H9 (cell line): Measurements from ENCODE around the gene LECT2. TPM values are rescaled to one million over a fixed set of nuclear protein-coding genes. Genes with fewer than 3 reads are reported as not detected.

Source experiments
- DNase-seq: peaks from one replicate; pipeline ENCODE4 v3.0.0-alpha.2; 2017
- H2AFZ ChIP-seq: one replicate; pipeline ENCODE4 v1.6.1; 2013; ENCODE audit warnings: mild to moderate bottlenecking, low read length, control low read depth, moderate library complexity
- H2AK5ac ChIP-seq: 2 replicates; pipeline ENCODE4 v1.6.1; 2013; ENCODE audit warnings: low read length, control low read depth, mixed read lengths; ENCODE audit not compliant: insufficient read length
- H2BK120ac ChIP-seq: one replicate; pipeline ENCODE4 v1.6.1; 2013; ENCODE audit warnings: low read depth, mild to moderate bottlenecking, low read length, control low read depth, inconsistent platforms; ENCODE audit not compliant: poor library complexity, severe bottlenecking
- H2BK12ac ChIP-seq: 2 replicates; pipeline ENCODE4 v1.6.1; 2013; ENCODE audit warnings: low read length, control low read depth, mixed read lengths, low read depth; ENCODE audit not compliant: insufficient read length
- H2BK15ac ChIP-seq: 2 replicates; pipeline ENCODE4 v1.6.1; 2013; ENCODE audit warnings: low read depth, low read length, control low read depth
- H2BK20ac ChIP-seq: one replicate; pipeline ENCODE4 v1.6.1; 2013; ENCODE audit warnings: low read depth, mild to moderate bottlenecking, low read length, control low read depth, inconsistent platforms; ENCODE audit not compliant: poor library complexity, severe bottlenecking
- H2BK5ac ChIP-seq: 2 replicates; pipeline ENCODE4 v1.6.1; 2013; ENCODE audit warnings: low read length, control low read depth, mixed read lengths; ENCODE audit not compliant: insufficient read length
- H3K14ac ChIP-seq: 2 replicates; pipeline ENCODE4 v1.6.1; 2013; ENCODE audit warnings: low read length, control low read depth; ENCODE audit not compliant: insufficient read depth
- H3K18ac ChIP-seq: 2 replicates; pipeline ENCODE4 v1.6.1; 2013; ENCODE audit warnings: low read depth, mild to moderate bottlenecking, mixed read lengths, low read length, control low read depth; ENCODE audit not compliant: insufficient read length
- H3K23ac ChIP-seq: 2 replicates; pipeline ENCODE4 v1.6.1; 2013; ENCODE audit warnings: low read length, control low read depth, mixed read lengths, low read depth; ENCODE audit not compliant: insufficient read length
- H3K23me2 ChIP-seq: 2 replicates; pipeline ENCODE4 v1.6.1; 2013; ENCODE audit warnings: low read depth, mild to moderate bottlenecking, mixed read lengths, low read length, control low read depth; ENCODE audit not compliant: insufficient read length, poor library complexity, severe bottlenecking
- H3K27ac ChIP-seq: 2 replicates; pipeline ENCODE4 v1.5.1; 2013; ENCODE audit warnings: low read length, control low read depth, mixed read lengths, low read depth; ENCODE audit not compliant: insufficient read length
- H3K27me3 ChIP-seq: 2 replicates; pipeline ENCODE4 v1.6.1; 2013; ENCODE audit warnings: low read length, control low read depth, inconsistent platforms; ENCODE audit not compliant: insufficient read depth
- H3K4ac ChIP-seq: 2 replicates; pipeline ENCODE4 v1.6.1; 2013; ENCODE audit warnings: low read depth, mild to moderate bottlenecking, control low read depth, inconsistent platforms, low read length, moderate library complexity
- H3K4me1 ChIP-seq: 2 replicates; pipeline ENCODE4 v1.6.1; 2013; ENCODE audit warnings: low read length, control low read depth, inconsistent platforms; ENCODE audit not compliant: insufficient read depth
- H3K4me2 ChIP-seq: 2 replicates; pipeline ENCODE4 v1.6.1; 2013; ENCODE audit warnings: low read length, control low read depth, mixed read lengths; ENCODE audit not compliant: insufficient read length, insufficient read depth
- H3K56ac ChIP-seq: 2 replicates; pipeline ENCODE4 v1.6.1; 2013; ENCODE audit warnings: low read depth, mild to moderate bottlenecking, mixed read lengths, low read length, control low read depth; ENCODE audit not compliant: insufficient read length
- H3K79me1 ChIP-seq: 2 replicates; pipeline ENCODE4 v1.6.1; 2013; ENCODE audit warnings: low read depth, mild to moderate bottlenecking, moderate library complexity, low read length, control low read depth, inconsistent platforms; ENCODE audit not compliant: insufficient read depth, poor library complexity, severe bottlenecking
- H3K79me2 ChIP-seq: 2 replicates; pipeline ENCODE4 v1.6.1; 2013; ENCODE audit warnings: low read length, control low read depth, inconsistent platforms; ENCODE audit not compliant: insufficient read depth
- H3K9ac ChIP-seq: 2 replicates; pipeline ENCODE4 v1.6.1; 2013; ENCODE audit warnings: low read length, control low read depth, mixed read lengths; ENCODE audit not compliant: insufficient read length; ENCODE audit errors: extremely low read depth
- H3K9me3 ChIP-seq: one replicate; pipeline ENCODE4 v1.6.1; 2013; ENCODE audit warnings: low read depth, low read length, inconsistent platforms; ENCODE audit not compliant: control insufficient read depth
- H3T11ph ChIP-seq: one replicate; pipeline ENCODE4 v1.6.1; 2013; ENCODE audit warnings: mild to moderate bottlenecking, low read length, control low read depth, inconsistent platforms
- H4K20me1 ChIP-seq: one replicate; pipeline ENCODE4 v1.6.1; 2013; ENCODE audit not compliant: control insufficient read depth, insufficient read length, insufficient read depth
- H4K5ac ChIP-seq: 2 replicates; pipeline ENCODE4 v1.6.1; 2013; ENCODE audit warnings: low read depth, mild to moderate bottlenecking, mixed read lengths, low read length, control low read depth; ENCODE audit not compliant: insufficient read length
- H4K8ac ChIP-seq: replicated peaks from 2 replicates; pipeline ENCODE4 v1.6.1; 2013; ENCODE audit warnings: low read length, control low read depth, mixed read lengths, low read depth; ENCODE audit not compliant: insufficient read length
- H4K91ac ChIP-seq: 2 replicates; pipeline ENCODE4 v1.6.1; 2013; ENCODE audit warnings: low read depth, mild to moderate bottlenecking, moderate library complexity, mixed read lengths, low read length, control low read depth; ENCODE audit not compliant: insufficient read length
- H3K27ac Mint-ChIP-seq, 3 experiments: 2 replicates in 2 of 3; 3 replicates in 1 of 3; pipeline ENCODE4 v1.8.0; 2020 to 2021; ENCODE audit warnings: mixed read lengths in 3 of 3, mild to moderate bottlenecking in 1 of 3, moderate library complexity in 1 of 3
- H3K27me3 Mint-ChIP-seq: 2 replicates; pipeline ENCODE4 v1.8.0; 2021; ENCODE audit warnings: low read depth, mild to moderate bottlenecking, moderate library complexity, mixed read lengths
- H3K36me3 Mint-ChIP-seq, 3 experiments: 2 replicates in 2 of 3; 3 replicates in 1 of 3; pipeline ENCODE4 v1.8.0; 2020 to 2021; ENCODE audit warnings: low read depth in 3 of 3, mixed read lengths in 3 of 3; ENCODE audit not compliant: insufficient read depth in 1 of 3
- H3K4me1 Mint-ChIP-seq, 2 experiments: 2 replicates each; pipeline ENCODE4 v1.8.0; 2020; ENCODE audit warnings: mixed read lengths in 2 of 2
- H3K4me3 Mint-ChIP-seq, 2 experiments: 2 replicates in 1 of 2; 3 replicates in 1 of 2; pipeline ENCODE4 v1.8.0; 2020 to 2021; ENCODE audit warnings: mild to moderate bottlenecking in 2 of 2, mixed read lengths in 2 of 2, moderate library complexity in 1 of 2
- H3K9me3 Mint-ChIP-seq, 2 experiments: 2 replicates in 1 of 2; 3 replicates in 1 of 2; pipeline ENCODE4 v1.8.0; 2020; ENCODE audit warnings: mild to moderate bottlenecking in 2 of 2, mixed read lengths in 2 of 2, moderate library complexity in 1 of 2
- CTCF ChIP-seq: fragments of 200-600 bp; sonication (generic); conservative IDR thresholded peaks from 3 replicates; pipeline ENCODE4 v1.8.0; 2021; ENCODE audit warnings: antibody characterized with exemption, mild to moderate bottlenecking
- WGBS: extraction: QIAGEN DNeasy Blood & Tissue Kit; methylation state at CpG from one replicate; pipeline ENCODE4 v1.1.7; 2013; ENCODE audit warnings: missing lambda C conversion rate, low lambda C conversion rate, mixed read lengths; ENCODE audit not compliant: insufficient read length; ENCODE audit errors: extremely low coverage; 5-methylcytosine and 5-hydroxymethylcytosine counted together
- total RNA-seq: library from RNA; stranded (reverse); gene quantifications from 2 replicates; pipeline ENCODE4 v1.2.1, GENCODE V29; 2021

The LECT2 gene
- total RNA-seq, 1 experiment from 2014 or later = not detected

DNA sequence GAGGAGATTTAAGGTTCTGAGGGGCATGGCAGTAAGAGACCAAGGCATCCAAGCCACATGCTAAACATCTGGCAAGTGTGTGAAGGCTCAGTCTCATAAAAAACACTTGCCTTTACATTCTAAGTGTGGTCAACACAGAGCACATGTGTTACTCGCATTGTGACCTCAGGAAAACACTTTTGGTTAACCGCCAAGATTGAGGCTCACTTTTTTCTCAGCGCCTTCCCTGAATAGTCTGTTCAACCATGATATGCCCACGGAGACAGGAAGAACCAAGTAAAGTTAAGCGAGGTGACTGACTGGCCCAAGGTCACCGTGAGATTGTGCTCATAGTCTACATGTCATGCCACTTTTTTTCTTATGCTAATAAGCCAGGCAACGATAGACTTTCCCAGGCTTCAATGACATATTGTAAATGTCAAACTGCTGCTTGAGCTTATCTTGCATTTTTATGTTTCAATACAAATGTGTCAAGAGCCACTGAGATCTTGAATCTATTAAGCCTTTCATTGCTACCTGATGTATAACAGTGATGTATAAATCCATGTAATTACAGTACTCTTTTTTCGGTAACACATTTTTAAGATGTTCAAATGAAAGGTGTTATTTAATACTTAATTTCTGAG is 38.0 kb downstream of the LECT2 start:
- no peaks in the 10 kb centered on the region for H3K79me1 ChIP-seq
- no peak overlapping the region for H2BK15ac ChIP-seq
- H3K18ac ChIP-seq = no peak overlapping the region
- no peak overlapping the region for H3K23ac ChIP-seq
- TF ChIP-seq CTCF = no peak
- Mint-ChIP-seq H3K27me3 (peaks cover 75% of the 10 kb centered on the region), H3K9me3 (no peaks in the 10 kb centered on the region), H3K36me3 (no peaks in the 10 kb centered on the region), H3K4me1 (no peaks in the 10 kb centered on the region), H3K27ac (no peak overlapping the region), H3K4me3 (no peak overlapping the region)
- H2BK12ac ChIP-seq = no peak overlapping the region
- H2AK5ac ChIP-seq = no peak overlapping the region
- no peak overlapping the region for H3K56ac ChIP-seq
- H3K9ac ChIP-seq = no peak overlapping the region
- WGBS = no CpG with 5 or more reads among the region's 8 CpGs
- H2BK5ac ChIP-seq = no peak overlapping the region
- H4K20me1 ChIP-seq = no peaks in the 10 kb centered on the region
- no peak overlapping the region for H2BK120ac ChIP-seq
- no peaks in the 10 kb centered on the region for H3K79me2 ChIP-seq
- H2BK20ac ChIP-seq = no peak overlapping the region
- no peak overlapping the region for H3K27ac ChIP-seq
- H4K8ac ChIP-seq = no peak overlapping the region
- no peak overlapping the region for H4K5ac ChIP-seq
- no peak overlapping the region for H2AFZ ChIP-seq
- H3K4me2 ChIP-seq = no peak overlapping the region
- DNase-seq = no peak
- no peak overlapping the region for H3K14ac ChIP-seq
- no peak overlapping the region for H4K91ac ChIP-seq
- no peaks in the 10 kb centered on the region; the same call in 1 of the 2 replicates for H3K27me3 ChIP-seq
- no peaks in the 10 kb centered on the region for H3K4me1 ChIP-seq
- no peak overlapping the region for H3K4ac ChIP-seq
- H3T11ph ChIP-seq = no peak overlapping the region
- H3K9me3 ChIP-seq = no peaks in the 10 kb centered on the region
- H3K23me2 ChIP-seq = no peaks in the 10 kb centered on the region
